IMR-90 (cell line): Measurements from ENCODE around the gene TMEM50A.
"Not testable (repeated sequence)": the region's sequence is repeated elsewhere in the genome, so short reads cannot be mapped to it uniquely, and the experiment has no call there.

ENCODE experiments used
- BHLHE40 ChIP-seq: fragments of 150-350 bp; IDR thresholded peaks from 2 replicates; pipeline ENCODE4 v1.6.1; 2016; ENCODE audit warnings: mild to moderate bottlenecking, low read depth, low read length
- CEBPB ChIP-seq: IDR thresholded peaks from 2 replicates; pipeline ENCODE4 v1.6.1; 2012; ENCODE audit warnings: low read depth, low read length, improper control_type of control experiment
- CHD1 ChIP-seq: IDR thresholded peaks from 2 replicates; pipeline ENCODE4 v1.6.1; 2012; ENCODE audit warnings: low read depth, low read length, improper control_type of control experiment
- CTCF ChIP-seq: conservative IDR thresholded peaks from 2 replicates; pipeline ENCODE4 v1.5.1; 2012; ENCODE audit warnings: mild to moderate bottlenecking, low read depth, low read length, improper control_type of control experiment
- MAZ ChIP-seq: IDR thresholded peaks from 2 replicates; pipeline ENCODE4 v1.6.1; 2012; ENCODE audit warnings: low read depth, mild to moderate bottlenecking, low read length, improper control_type of control experiment, moderate library complexity, borderline replicate concordance
- MXI1 ChIP-seq: IDR thresholded peaks from 2 replicates; pipeline ENCODE4 v1.6.1; 2012; ENCODE audit warnings: low read depth, mild to moderate bottlenecking, low read length, moderate library complexity, borderline replicate concordance
- NFE2L2 ChIP-seq: fragments of 150-350 bp; IDR thresholded peaks from 2 replicates; pipeline ENCODE4 v1.6.1; 2016; ENCODE audit warnings: low read depth, mild to moderate bottlenecking, low read length
- POLR2A ChIP-seq: IDR thresholded peaks from 2 replicates; pipeline ENCODE4 v1.6.1; 2012; ENCODE audit warnings: mild to moderate bottlenecking, low read depth, low read length
- RAD21 ChIP-seq: IDR thresholded peaks from 2 replicates; pipeline ENCODE4 v1.6.1; 2012; ENCODE audit warnings: low read length, improper control_type of control experiment
- RCOR1 ChIP-seq: IDR thresholded peaks from 2 replicates; pipeline ENCODE4 v1.6.1; 2012; ENCODE audit warnings: mild to moderate bottlenecking, low read length, improper control_type of control experiment; ENCODE audit not compliant: insufficient replicate concordance
- RFX5 ChIP-seq: IDR thresholded peaks from 2 replicates; pipeline ENCODE4 v1.8.0; 2012; ENCODE audit warnings: low read depth, mild to moderate bottlenecking, low read length, moderate library complexity
- SMC3 ChIP-seq: fragments of 150-350 bp; IDR thresholded peaks from 2 replicates; pipeline ENCODE4 v1.6.1; 2016; ENCODE audit warnings: low read depth, mild to moderate bottlenecking, antibody characterized with exemption, low read length, moderate library complexity
- USF2 ChIP-seq: fragments of 150-350 bp; IDR thresholded peaks from 2 replicates; pipeline ENCODE4 v1.6.1; 2017; ENCODE audit warnings: mild to moderate bottlenecking, antibody characterized with exemption, low read length, low read depth

DNA sequence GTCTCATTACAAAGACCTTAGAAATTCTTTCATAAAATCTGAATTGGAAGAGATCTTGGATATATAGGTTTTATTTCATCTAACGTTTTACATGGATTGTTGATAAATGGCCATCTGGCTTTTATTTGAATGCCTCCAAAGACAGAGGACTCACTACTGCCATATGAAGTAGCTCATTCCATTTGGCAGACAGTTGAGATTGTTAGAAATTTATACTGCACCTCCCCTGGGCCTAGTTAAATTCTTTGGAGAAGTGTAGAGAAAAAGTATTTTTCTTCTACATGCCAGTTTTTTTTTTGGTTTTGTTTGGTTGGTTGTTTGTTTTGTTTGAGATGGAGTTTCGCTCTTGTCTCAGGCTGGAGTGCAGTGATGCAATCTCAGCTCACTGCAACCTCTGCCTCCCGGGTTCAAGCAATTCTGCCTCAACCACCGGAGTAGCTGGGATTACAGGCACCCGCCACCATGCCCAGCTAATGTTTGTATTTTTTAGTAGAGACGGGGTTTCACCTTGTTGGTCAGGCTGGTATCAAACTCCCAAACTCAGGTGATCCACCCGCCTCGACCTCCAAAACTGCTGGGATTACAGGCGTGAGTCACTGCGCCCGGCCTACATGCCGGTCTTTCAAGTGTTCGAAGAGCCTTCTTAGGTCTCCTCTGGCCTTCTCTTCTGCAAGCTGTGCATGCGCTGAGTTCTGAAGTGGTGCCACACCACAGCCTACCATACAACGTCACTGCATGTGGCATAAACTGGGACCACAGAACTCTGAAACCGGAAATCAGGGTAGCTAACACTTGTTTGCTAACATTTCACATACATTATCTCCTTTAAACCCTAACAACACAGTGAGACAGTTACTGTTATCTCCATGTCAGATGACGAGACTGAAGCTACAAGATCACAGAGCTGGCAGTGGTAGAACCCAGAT, 24.8 kb downstream of the TMEM50A start:
- TF ChIP-seq MAZ, CTCF, POLR2A, RAD21, USF2, CEBPB, RFX5, CHD1, MXI1, NFE2L2, RCOR1, SMC3, BHLHE40: not testable (repeated sequence)
